ENCODE results near the gene FALEC. TPM values are rescaled to one million over a fixed set of nuclear protein-coding genes. Genes with fewer than 3 reads are reported as not detected.

Gene FALEC
- polyA plus RNA-seq, 1 donor from 2014 or later = not detected

- Histone ChIP-seq H4K20me1 (ENCODE audit: insufficient read depth) (no peaks in the 10 kb centered on the region), H3K36me3 (ENCODE audit: insufficient read depth, low read length) (peaks cover 4% of the 10 kb centered on the region), H3K79me2 (replicated peaks; ENCODE audit: insufficient read depth, low read length) (no peaks in the 10 kb centered on the region), H3K9me2 (ENCODE audit: insufficient read depth, low read length) (no peaks in the 10 kb centered on the region), H3K9ac (ENCODE audit: low read length) (no peak overlapping the region), H3K4me2 (ENCODE audit: low read length) (no peak overlapping the region), H2AFZ (ENCODE audit: low read depth, low read length) (no peak overlapping the region), H3K9me3 (ENCODE audit: low read length) (no peaks in the 10 kb centered on the region), H3K27me3 (ENCODE audit: insufficient read depth, low read depth, low read length) (no peaks in the 10 kb centered on the region), H3F3A (ENCODE audit: insufficient read depth, low read length, poor library complexity, severe bottlenecking) (no peaks in the 10 kb centered on the region), H3K4me3 (ENCODE audit: low read length) (no peak overlapping the region), H3K27ac (ENCODE audit: low read length) (no peak overlapping the region)
- TF ChIP-seq MXI1 (conservative IDR thresholded peaks at IDR 0.05; ENCODE audit: poor library complexity, severe bottlenecking) (no peak), EZH2 (IDR thresholded peaks at IDR 0.05; ENCODE audit: borderline replicate concordance, insufficient read depth, low read length, poor library complexity, severe bottlenecking) (no peak), TAF1 (IDR thresholded peaks at IDR 0.05; ENCODE audit: low read depth) (no peak), EP300 (conservative IDR thresholded peaks at IDR 0.05; ENCODE audit: poor library complexity, severe bottlenecking) (no peak), RAD21 (conservative IDR thresholded peaks at IDR 0.05) (no peak), POLR2AphosphoS5 (IDR thresholded peaks at IDR 0.05) (no peak), SMC3 (conservative IDR thresholded peaks at IDR 0.05; ENCODE audit: poor library complexity) (no peak), CTCF (IDR thresholded peaks at IDR 0.05; ENCODE audit: poor library complexity, severe bottlenecking) (no peak)
- TF ChIP-seq, protein P1, sequence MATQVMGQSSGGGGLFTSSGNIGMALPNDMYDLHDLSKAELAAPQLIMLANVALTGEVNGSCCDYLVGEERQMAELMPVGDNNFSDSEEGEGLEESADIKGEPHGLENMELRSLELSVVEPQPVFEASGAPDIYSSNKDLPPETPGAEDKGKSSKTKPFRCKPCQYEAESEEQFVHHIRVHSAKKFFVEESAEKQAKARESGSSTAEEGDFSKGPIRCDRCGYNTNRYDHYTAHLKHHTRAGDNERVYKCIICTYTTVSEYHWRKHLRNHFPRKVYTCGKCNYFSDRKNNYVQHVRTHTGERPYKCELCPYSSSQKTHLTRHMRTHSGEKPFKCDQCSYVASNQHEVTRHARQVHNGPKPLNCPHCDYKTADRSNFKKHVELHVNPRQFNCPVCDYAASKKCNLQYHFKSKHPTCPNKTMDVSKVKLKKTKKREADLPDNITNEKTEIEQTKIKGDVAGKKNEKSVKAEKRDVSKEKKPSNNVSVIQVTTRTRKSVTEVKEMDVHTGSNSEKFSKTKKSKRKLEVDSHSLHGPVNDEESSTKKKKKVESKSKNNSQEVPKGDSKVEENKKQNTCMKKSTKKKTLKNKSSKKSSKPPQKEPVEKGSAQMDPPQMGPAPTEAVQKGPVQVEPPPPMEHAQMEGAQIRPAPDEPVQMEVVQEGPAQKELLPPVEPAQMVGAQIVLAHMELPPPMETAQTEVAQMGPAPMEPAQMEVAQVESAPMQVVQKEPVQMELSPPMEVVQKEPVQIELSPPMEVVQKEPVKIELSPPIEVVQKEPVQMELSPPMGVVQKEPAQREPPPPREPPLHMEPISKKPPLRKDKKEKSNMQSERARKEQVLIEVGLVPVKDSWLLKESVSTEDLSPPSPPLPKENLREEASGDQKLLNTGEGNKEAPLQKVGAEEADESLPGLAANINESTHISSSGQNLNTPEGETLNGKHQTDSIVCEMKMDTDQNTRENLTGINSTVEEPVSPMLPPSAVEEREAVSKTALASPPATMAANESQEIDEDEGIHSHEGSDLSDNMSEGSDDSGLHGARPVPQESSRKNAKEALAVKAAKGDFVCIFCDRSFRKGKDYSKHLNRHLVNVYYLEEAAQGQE (IDR thresholded peaks at IDR 0.05; ENCODE audit: borderline replicate concordance) = no peak
These were observed 37.8 kb upstream of the FALEC start for GRCh38 chr1:150477733-150478132.

DNA sequence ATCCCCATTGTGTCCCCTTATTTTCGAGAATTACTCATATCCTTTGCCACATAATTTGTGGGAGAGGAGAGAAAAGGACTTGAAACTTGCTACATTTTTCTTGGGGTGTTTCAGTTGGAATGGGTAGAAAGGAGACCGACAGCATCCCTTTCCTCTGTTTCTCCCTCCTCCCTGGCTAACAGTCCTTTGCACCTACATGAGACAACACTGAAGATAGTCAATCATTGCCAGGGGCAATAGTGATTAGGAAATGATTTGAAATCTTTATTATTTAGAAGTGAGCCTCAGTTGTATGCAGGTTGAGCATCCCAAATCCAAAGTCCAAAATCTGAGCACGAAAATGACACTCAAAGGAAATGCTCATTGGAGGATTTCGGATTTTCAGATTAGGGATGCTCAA lies 36.2 kb upstream of the FALEC start:
- Histone ChIP-seq H3K4me3 (ENCODE audit: low read length) (no peak overlapping the region), H3K9me2 (ENCODE audit: insufficient read depth, low read length) (no peaks in the 10 kb centered on the region), H4K20me1 (ENCODE audit: insufficient read depth) (no peaks in the 10 kb centered on the region), H2AFZ (ENCODE audit: low read depth, low read length) (no peak overlapping the region), H3F3A (ENCODE audit: insufficient read depth, low read length, poor library complexity, severe bottlenecking) (no peaks in the 10 kb centered on the region), H3K9ac (ENCODE audit: low read length) (no peak overlapping the region), H3K4me2 (ENCODE audit: low read length) (no peak overlapping the region), H3K9me3 (ENCODE audit: low read length) (no peaks in the 10 kb centered on the region), H3K36me3 (ENCODE audit: insufficient read depth, low read length) (no peaks in the 10 kb centered on the region), H3K79me2 (replicated peaks; ENCODE audit: insufficient read depth, low read length) (no peaks in the 10 kb centered on the region), H3K27me3 (ENCODE audit: insufficient read depth, low read depth, low read length) (no peaks in the 10 kb centered on the region), H3K27ac (ENCODE audit: low read length) (no peak overlapping the region)
- TF ChIP-seq, protein P1 (IDR thresholded peaks at IDR 0.05; ENCODE audit: borderline replicate concordance) = no peak
- TF ChIP-seq POLR2AphosphoS5 (IDR thresholded peaks at IDR 0.05) (no peak), SMC3 (conservative IDR thresholded peaks at IDR 0.05; ENCODE audit: poor library complexity) (no peak)
